GM18861 (cell line): Measurements from ENCODE around the gene GPR18.
"Not testable (repeated sequence)": the region's sequence is repeated elsewhere in the genome, so short reads cannot be mapped to it uniquely, and the experiment has no call there.

Experiments used
- ATAC-seq: cut with Tn5 transposase; IDR thresholded peaks from one replicate; pipeline ENCODE4 v1.9.1; 2021; ENCODE audit not compliant: unreplicated experiment

The GPR18 gene

GRCh38 chr13:99231721-99232120, 26.5 kb downstream of the GPR18 start:
- ATAC-seq, result peak; percentile 41

GRCh38 chr13:99230991-99231390, 27.2 kb downstream of the GPR18 start:
- ATAC-seq, result no peak

DNA sequence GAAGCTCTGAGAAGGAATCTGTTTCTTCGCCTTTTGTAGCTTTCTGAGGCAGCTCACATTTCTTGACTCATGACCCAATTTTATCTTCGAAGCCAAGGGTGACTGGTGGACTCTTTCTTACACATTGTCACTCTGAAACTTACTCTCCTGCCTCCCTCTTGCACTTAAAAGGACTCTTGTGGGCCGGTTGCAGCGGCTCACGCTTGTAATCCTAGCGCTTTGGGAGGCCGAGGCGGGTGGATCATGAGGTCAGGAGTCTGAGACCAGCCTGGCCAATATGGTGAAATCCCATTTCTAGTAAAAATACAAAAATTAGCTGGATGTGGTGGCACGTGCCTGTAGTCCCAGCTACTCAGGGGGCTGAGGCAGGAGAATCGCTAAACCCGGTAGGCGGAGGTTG, 27.6 kb downstream of the GPR18 start:
- not testable (repeated sequence) for ATAC-seq

- ATAC-seq, result peak; percentile 87
Observed at GRCh38 chr13:99228737-99229691, 29.2 kb downstream of the GPR18 start.

GRCh38 chr13:99227909-99228688, 30.1 kb downstream of the GPR18 start:
- no peak for ATAC-seq

DNA sequence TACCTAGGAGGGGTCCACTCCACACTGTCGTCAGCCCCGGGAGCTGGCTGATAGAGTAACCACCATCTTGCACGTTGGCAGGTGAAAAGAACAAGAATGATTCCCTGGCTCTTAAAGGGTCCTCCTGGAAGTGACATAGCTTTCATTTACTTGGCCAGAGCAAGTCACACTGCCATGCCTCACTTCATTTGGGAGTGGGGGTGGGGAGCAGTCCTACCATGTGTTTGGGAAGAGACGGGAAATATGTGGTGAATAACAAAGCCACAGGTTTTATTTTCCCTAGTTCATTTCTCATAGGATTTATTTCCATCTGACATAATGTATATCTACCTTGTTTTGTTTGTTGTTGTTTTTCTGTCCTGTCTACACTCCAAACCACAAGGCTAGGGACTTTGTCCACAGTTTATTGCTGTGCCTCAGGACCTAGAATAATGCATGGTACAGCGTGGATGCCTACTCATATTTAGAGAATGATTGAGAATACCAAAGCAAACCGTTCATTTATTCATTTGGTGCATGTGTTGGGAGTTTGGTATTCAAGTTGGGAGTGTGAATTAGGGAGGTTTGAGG, 30.8 kb downstream of the GPR18 start:
- ATAC-seq, result no peak

DNA sequence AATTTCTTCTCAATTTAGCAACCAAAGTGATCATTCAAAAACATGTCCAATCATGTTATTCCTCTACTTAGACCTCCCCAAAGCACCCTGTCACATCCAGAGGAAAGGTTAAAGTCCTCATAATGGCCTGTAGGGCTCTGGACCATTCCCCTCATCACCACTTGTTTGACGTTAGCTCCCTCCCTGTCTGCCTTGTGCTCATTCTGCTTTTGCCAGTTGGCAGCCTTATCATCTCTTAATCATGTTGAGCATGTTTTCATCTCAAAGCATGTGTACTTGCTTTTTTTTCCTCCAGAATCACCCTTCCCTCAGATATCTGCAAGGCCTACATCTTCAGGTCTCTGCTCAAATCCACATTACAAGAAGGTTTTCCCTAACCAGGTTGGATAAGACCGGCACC, 31.7 kb downstream of the GPR18 start:
- ATAC-seq, result no peak

- ATAC-seq, result no peak
Observed at GRCh38 chr13:99225078-99225477, 33.1 kb downstream of the GPR18 start.

GRCh38 chr13:99224021-99224420, 34.2 kb downstream of the GPR18 start:
- no peak for ATAC-seq

DNA sequence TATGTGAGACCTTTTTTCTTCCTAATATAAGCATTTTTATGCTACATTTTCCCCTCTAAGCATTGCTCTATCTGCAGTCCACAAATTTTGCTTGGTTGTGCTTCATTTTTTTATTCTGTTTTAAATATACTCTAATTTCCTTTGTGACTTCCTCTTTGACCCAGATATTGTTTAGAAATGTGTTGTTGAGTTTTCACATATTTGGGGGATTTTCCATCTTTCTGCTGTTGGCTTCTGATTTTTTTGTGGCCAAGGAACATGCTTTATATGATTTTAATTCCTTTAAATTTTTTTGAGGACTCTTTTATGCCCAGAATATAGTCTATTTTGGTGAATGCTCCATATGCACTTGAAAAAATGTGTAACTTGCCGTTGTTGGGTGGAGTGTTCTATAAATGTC, 34.6 kb downstream of the GPR18 start:
- ATAC-seq, result no peak

DNA sequence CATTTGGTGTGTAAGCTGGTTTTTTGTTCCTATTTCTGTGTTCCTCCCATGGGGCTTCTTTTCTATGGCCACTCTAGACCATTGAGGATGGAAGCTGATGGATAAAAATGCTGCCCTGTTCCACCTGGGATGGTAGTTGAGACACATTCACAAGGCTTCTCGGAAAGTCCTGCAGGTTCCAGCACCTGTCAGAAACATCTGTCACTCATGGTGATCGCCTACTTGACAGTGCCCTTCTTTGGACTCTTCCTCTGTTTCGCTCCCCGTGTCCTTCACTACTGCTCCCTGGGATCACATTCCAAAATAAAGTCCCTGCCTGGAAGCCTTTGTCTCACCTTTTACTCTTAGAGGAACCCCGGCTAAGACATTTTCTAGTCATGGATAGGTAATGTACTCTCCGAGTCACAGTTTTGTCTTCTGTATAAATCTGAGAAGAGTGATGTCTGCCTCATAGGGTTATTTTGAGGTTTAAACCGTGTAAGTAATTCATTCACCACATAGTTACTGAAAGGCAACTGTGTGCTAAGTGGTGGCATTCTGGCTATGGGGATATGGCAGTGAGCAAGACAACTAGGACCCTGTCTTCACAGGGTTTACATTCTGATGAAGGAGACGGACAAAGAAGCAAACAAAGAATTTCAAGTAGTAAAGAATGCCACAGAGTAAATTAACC, 36.5 kb downstream of the GPR18 start:
- no peak for ATAC-seq

DNA sequence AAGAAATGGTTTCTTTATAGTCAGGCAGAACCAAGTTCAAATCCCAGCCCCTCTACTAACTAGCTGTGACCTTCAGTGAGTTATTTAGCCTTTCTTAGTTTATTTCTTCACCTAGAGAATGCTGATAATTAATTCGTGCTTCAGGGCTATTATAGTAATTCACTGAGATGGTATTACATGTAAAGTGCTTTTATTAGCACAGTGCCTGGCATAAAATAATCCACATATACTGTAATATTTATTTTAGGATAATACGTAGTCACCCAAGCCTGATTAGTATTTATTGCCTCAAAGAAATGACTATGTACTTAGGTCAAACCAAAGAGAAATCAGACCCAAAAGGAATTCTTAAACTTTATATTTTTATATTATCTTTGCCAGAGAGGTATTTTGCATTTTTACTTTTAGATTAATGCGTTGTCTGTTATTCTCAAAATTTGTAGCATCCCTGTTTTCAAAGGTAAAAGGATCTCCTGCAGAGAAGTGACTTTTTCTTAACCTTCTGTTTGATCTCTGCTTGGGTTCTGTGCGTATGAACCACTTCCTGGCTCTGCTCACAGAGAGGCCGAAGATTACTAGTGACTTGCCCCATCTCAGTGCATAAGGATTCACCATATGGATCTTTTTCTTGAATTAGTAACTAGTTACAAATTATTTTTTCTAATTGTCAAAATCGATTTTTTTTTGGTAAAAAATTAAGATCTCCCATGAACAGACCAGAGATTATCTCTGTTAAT, 37.8 kb downstream of the GPR18 start:
- ATAC-seq, result peak; percentile 38

GRCh38 chr13:99218969-99219368, 39.2 kb downstream of the GPR18 start:
- ATAC-seq, result no peak

- ATAC-seq, result no peak
Observed at GRCh38 chr13:99218545-99218944, 39.6 kb downstream of the GPR18 start.

DNA sequence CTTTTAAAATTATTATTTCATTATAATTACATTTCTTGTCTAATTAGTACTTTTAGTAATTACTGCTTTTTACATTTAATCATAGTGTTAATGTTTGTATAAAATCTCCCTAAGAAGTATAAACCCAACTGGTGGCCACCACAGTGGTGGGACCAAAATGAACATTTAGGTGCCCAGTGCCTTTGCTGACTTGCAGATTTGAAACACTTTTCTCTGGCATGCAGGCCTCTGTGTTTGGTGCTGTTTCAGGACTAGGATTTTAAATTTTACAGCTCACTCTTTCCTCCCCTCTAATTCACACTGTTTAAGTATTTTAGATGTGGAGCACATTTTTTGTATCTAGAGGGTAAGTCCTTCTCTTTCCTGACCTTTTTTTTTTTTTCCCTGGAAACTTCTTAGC, 40.1 kb downstream of the GPR18 start:
- ATAC-seq, result no peak

GRCh38 chr13:99217461-99218110, 40.6 kb downstream of the GPR18 start:
- no peak for ATAC-seq

GRCh38 chr13:99215184-99215830, 42.9 kb downstream of the GPR18 start:
- no peak for ATAC-seq

DNA sequence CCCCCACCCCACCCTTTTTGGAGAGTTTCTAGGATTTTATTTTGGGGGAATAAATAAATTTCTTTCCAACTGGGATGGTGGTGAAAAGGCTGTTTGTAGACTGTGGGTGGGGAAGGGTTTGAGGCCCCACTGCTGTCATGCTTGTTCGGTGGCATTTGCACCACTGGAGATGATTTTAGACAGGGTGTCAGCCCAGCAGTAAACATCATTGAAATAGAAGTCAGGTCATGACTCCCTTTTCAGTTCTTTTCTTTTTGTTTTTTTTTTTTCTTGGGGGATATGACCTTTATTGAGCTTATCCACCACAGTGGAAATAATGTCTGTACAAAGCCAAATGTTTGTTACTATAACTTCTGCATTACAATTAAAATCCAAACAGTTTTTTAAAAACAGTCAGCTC, 43.4 kb downstream of the GPR18 start:
- no peak for ATAC-seq

- peak; percentile 68 for ATAC-seq
Observed at GRCh38 chr13:99214232-99214631, 43.9 kb downstream of the GPR18 start.
